Tibial nerve (tissue), 4 donors: ENCODE measurements around the gene AOC2.

Source experiments
- EP300 ChIP-seq, 2 donors: sonication (generic); formaldehyde crosslinking; IDR thresholded peaks; one replicate each; pipeline ENCODE4 v1.6.1; 2017; ENCODE audit warnings: antibody characterized with exemption in 2 of 2, mild to moderate bottlenecking in 1 of 2
- POLR2A ChIP-seq, 2 donors: fragments of 450-650 bp; IDR thresholded peaks; one replicate each; pipeline ENCODE4 v1.6.1; 2017; ENCODE audit warnings: antibody characterized with exemption in 2 of 2, mild to moderate bottlenecking in 2 of 2, moderate library complexity in 2 of 2
- TF ChIP-seq, protein P1 (sequence below), 5 experiments: fragments of 200-600 bp in 3 of 5; fragments of 450-650 bp in 2 of 5; sonication (generic) in 3 of 5; IDR thresholded peaks; one replicate each; pipeline ENCODE4 v1.5.1; 2016 to 2019; ENCODE audit warnings: antibody characterized with exemption in 5 of 5, mild to moderate bottlenecking in 3 of 5, moderate library complexity in 2 of 5

DNA sequence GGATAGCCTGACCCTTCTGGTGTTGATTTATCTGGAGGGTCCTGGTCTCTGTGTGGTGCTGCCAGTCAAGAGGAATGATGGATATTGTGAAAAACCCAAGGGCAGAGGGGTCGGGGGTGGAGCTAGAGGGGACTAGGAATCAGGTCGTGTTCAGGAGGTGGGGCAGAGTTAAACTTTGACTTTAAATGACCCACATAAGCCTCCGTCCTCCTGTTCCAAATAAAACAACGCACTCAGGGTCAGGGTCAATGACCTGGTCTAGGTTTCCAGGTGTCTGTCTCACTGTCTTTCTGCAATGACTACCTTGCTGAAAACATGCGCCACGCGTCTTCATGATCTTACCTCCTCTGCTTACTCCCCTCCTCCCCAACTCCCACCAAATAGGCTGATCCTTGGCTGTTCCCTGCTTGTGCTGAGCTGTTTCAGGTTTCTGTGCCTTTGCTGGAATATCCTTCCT, 21.3 kb downstream of the AOC2 start:
- no peak for TF ChIP-seq POLR2A (IDR thresholded peaks at IDR 0.05)
- TF ChIP-seq, protein P1, sequence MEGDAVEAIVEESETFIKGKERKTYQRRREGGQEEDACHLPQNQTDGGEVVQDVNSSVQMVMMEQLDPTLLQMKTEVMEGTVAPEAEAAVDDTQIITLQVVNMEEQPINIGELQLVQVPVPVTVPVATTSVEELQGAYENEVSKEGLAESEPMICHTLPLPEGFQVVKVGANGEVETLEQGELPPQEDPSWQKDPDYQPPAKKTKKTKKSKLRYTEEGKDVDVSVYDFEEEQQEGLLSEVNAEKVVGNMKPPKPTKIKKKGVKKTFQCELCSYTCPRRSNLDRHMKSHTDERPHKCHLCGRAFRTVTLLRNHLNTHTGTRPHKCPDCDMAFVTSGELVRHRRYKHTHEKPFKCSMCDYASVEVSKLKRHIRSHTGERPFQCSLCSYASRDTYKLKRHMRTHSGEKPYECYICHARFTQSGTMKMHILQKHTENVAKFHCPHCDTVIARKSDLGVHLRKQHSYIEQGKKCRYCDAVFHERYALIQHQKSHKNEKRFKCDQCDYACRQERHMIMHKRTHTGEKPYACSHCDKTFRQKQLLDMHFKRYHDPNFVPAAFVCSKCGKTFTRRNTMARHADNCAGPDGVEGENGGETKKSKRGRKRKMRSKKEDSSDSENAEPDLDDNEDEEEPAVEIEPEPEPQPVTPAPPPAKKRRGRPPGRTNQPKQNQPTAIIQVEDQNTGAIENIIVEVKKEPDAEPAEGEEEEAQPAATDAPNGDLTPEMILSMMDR (IDR thresholded peaks at IDR 0.05), result no peak
- no peak for TF ChIP-seq EP300 (IDR thresholded peaks at IDR 0.05)
